RPMI7951 (cell line): ENCODE data around the gene ADAM12. TPM values are rescaled to one million over a fixed set of nuclear protein-coding genes. Genes with fewer than 3 reads are reported as not detected.
A peak's percentile ranks its signal among the peaks of the same experiment; 100 is the strongest.
"Not testable (repeated sequence)": the region's sequence is repeated elsewhere in the genome, so short reads cannot be mapped to it uniquely, and the experiment has no call there.

Experiments
- DNase-seq: peaks from one replicate; pipeline ENCODE4 v3.0.0-alpha.2; 2012; ENCODE audit warnings: low read depth
- total RNA-seq: library from RNA; depleted of rRNA; stranded (reverse); fragments of >200 nt; shearing (Covaris generic); gene quantifications from 2 replicates; pipeline ENCODE4 v1.2.3, GENCODE V29; 2014

ADAM12 gene
- total RNA-seq, 1 experiment from 2014 or later = 34.8 TPM

DNA sequence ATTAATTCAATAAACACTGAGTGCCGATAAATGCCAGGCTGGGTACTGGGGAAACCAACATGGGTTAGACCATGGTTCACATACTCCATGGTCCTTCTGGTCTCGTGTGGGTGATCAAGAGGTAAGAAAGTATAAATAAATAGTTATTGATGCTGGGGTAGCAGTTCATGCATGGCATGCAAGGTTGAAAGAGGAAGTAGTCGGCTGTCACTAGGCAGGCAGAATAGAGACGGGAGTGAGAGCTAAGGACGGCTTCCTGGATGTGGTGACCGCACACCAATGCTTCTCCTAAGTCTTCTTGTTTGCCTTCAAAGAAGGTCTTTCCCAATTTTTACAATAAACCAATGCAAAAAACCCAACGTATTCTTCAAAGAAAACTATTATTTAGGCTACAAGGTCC is 208.6 kb downstream of the ADAM12 start:
- no peak for DNase-seq

DNA sequence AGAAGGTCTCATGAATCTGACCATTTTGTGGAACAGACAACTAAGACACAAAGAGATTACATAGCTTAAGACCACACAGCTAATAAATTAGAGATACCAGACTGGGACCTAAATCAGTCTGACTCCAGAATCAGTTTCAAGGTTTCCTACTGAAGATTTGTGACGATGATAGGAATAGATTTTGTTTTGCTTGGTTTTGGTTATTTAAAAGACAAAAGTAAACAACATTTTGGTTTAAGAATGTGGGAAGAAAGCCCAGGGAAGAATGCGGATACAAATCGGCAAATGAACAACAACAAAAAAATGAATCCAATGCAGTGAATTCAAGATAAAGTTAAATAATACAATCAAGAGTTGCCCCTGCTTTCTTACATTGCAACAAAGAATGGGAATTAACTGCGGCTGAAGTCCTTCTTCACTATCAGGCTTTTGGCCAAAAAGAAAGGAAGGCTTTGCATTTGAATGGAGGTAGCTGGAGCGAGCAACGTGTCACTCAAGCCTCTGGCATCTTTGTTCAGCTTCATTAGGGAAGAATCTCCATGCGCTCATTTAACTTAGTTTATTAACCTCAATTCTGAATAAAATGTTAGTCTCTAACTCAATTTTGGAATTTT is 210.8 kb downstream of the ADAM12 start:
- no peak for DNase-seq

DNA sequence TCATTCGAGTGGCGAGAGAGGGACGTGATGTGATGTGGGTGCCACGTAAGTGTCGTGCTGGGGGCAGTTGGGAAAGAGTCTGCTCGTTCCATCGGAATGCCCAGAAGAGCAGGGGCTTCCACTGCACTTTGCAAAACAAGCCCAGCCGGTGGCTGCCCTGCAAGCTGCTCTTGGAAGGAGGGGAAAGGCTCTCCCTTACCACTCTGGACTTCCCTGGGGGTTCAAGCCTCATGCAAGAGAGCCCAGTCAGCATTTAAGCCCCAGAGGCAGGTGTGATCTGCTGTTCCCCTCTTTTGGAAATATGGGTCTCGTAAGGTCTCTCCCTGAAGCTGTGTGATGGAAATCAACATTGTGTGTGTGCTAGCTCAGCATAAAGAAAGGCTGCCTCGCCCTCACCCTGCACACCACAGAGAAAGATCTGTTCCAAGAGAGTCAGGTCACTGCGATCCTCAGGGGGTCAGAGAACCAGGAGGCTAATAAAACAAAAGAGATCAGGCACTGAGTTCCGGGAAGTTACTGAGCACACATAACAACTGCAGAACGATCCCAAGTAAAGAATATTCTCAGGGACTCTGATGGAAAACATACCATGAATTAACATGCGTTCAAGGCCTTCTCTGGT is 212.5 kb downstream of the ADAM12 start:
- no peak for DNase-seq

DNA sequence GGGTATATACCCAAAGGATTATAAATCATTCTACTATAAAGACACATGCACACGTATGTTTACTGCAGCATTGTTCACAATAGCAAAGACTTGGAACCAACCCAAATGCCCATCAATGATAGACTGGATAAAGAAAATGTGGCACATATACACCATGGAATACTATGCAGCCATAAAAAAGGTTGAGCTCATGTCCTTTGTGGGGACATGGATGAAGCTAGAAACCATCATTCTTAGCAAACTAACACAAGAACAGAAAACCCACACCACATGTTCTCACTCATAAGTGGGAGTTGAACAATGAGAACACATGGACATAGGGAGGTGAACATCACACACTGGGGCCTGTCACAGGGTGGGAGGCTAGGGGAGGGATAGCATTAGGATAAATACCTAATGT is 215.5 kb downstream of the ADAM12 start:
- not testable (repeated sequence) for DNase-seq

DNA sequence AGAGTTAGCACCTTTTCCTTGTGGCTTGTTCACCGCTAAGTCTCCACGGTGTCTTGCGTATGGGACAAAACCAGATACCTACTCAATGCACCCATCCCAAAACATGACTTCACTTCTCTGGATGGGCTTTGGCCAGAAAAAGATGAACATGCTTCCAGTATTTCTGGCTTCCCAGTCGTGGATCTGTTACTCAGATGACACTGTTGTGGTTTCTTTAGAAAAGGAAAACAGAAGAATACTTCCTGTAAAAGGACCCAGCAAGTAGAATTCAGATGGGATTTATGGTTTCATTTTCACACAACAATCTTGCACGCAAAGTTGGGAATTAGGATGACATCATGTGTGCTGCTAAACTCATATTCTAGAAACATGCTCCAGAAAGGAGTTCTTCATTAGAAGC is 216.7 kb downstream of the ADAM12 start:
- peak; percentile 91 for DNase-seq

DNA sequence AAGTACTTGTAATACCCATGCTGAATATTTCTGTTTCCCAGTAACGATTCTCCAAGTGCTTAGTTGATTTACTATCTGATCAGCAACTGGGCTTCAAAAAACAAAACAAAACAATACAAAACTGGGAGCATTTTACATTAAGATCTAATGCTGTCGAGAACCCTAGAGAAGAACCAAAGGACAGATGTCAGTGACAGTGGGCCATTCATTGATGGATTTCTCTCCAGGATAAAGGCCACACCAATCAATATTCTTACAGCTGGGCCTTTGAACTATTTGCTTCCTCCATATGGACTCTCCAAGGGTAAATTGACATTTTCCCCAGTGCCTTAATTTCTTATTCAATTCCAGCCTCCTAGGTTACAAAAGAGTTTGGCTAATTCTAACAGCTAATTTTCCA is 217.5 kb downstream of the ADAM12 start:
- DNase-seq = no peak

DNA sequence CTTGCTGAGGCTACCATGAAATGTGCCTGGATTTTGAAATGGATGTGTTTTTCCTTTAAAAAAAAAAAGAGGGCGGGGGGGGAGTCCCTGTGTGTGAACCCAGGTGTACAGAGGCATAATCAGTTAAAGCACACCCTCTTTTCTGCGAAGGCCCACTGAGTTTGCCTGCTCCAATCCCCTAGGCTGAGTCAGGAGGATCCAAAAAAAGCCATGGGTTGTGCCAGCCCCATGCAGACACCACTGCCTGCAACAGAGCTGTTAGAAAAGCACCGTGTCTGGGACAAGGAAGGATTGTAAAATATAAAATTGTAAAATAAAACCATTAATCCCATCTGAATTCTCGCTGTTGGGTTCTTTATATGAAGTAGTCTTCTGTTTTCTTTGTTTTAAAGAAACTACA is 217.9 kb downstream of the ADAM12 start:
- DNase-seq = peak; percentile 22

DNA sequence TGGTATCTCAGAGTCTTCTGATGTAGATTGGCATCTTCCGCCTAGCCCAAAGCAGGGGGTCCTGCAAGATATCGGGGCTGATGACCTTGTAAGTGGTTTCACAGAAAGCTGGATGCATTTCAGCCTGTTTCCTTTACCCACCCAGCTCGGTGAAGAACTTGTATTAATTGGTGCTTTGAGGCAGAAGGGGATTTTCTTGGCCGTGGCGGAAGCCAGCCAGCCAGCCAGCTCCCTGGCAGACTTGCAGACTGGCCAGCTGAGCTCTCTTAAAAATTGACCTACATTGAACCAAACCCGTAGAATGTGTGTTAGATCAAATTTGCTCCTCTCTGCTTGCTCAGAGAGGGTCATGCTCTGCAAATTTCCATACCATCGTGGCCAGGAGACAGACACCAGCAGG is 218.4 kb downstream of the ADAM12 start:
- peak; percentile 45 for DNase-seq

DNA sequence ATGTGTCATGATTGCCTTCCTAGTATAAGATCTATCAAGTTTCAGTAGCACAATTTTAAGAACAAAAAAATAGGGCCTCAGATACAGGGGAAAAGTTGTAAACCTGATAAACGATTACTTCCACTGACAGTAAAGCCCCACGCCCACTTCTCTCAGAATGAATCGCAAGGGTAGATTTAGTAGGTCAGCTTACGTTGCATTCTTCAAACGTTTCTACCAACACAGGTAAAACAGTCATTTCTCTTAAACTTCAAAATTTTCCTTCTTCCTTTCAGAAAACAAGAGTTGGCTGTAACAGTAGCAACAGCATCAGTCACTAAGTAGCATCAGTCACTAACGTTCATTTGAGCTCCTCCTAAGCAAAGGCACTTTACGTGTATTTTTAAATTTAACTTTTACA is 221.5 kb downstream of the ADAM12 start:
- no peak for DNase-seq

DNA sequence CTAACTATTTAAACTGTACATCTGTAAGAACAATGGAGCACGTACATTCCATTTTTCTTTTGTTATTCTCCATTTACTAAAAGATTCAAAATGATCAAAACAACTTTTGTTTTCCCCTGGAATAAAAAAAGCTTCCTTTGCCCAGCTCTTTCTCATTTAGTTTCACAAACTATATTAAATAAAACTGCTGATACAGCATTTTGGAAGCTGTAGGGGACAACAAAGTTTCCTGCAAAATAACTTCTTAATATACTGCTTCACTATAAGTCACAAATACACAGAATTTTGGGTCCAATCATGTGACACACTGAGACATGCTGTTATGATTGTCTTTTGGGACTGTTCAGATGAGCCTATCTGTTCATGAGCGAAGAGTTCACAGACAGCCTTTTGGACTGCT is 222.4 kb downstream of the ADAM12 start:
- no peak for DNase-seq

DNA sequence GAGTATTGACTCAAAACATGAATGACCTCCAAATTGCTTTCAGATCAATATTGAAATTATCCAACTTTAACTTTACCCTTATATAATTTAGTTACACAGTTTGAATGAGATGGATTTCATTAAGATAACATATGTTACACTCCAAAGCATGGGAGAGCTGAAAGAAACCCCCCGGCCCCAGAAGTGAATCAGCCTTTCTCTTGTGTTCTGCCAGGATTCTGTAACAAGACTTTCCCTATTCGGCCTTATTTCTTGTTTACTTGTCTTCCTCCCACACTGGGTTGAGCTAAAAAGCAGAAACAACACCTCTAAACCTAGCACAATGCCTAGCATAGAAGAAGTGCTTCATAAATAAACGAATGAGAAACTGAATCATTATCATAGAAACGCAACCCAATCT is 224.8 kb downstream of the ADAM12 start:
- no peak for DNase-seq

DNA sequence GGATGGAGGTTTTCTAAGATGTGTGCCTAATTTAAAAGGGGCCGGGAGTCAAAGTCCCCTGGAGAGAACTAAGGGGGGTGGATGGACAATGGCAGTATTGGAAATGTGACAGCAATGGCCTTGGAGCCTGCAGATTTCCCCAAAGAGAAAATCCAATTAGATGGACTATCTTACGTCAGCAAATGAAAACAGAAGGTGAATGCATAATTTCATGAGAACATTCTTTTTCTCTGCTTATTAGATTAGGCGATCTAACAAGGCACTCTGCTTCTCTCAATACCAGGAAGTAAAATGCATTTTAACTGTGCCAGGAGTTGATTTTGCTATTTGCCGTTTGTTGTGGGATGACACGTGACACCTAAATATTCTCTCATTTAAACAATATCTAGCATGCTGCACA is 226.6 kb downstream of the ADAM12 start:
- DNase-seq = no peak

DNA sequence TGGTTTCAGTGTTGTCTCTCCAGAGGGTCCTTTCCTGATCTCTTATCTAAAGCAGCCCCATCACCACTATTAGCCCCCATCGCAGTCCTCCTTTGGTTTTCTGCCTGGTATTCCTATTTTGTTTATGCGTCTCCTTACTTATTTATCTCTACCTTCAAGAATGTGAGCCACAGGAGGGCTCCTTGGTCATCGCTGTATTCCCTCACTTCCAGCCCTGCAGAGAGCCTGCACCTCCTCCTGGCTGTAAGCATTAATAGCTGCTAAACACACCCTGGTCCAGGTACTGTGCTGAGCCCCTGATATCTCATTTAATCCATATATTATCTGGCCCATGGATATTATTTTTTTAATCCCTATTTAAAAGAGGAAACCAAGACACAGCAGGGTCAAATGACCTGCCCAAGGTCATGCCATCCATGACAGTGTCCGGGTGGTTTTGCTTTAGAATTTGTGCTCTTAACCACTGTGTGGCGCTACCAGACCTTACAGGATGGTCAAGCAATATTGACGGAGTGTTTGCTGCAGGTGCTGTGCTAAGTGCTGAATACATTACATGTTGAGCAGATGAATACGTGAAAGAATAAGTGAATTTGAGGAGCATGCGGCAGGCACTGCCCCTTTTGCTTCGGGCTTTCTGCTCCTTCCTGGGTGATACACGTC is 227.2 kb downstream of the ADAM12 start:
- peak; percentile 50 for DNase-seq

DNA sequence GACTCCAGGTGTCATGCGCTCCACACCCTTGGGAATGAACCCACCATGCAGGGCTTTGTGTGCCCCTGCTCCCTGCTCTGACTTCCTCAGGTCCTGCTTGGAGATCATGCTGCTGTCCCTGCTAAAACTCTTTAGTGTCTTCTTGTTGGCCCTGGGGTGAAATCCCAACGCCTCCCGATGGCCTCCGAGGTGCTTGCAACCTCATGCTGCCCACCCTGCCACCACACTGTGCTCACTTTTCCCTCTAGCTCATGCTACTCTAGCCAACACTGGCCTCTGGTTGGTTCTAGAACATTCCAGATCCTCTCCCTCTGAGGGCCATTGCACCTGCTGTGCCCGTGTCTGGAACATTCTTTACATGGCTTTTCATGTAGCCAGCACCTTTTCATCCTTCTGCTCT is 227.7 kb downstream of the ADAM12 start:
- DNase-seq = no peak

DNA sequence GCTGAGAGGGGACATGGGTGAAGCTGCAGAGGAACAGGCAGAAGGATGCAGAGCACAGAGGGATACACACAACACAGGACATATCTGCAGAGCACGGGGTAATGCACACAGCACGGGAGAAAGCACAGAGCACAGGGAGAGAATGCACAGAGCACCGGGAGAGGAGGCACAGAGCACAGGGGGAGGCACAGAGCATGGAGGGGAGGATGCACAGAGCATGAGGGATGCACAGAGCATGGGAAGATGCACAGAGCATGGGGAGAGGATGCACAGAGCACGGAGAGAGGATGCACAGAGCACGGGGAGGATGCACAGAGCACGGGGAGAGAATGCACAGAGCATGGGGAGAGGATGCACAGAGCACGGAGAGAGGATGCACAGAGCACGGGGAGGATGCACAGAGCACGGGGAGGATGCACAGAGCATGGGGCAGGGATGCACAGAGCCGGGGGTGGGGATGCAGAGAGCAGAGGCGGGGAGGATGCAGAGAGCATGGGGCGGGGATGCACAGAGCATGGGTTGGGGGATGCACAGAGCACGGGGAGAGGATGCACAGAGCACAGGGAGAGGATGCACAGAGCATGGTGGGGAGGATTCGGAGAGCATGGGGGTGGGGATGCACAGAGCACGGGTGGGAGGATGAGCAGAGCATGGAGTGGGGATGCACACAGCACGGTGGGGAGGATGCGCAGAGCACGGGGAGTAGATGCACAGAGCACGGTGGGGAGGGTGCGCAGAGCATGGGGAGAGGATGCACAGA is 230.0 kb downstream of the ADAM12 start:
- DNase-seq = no peak

DNA sequence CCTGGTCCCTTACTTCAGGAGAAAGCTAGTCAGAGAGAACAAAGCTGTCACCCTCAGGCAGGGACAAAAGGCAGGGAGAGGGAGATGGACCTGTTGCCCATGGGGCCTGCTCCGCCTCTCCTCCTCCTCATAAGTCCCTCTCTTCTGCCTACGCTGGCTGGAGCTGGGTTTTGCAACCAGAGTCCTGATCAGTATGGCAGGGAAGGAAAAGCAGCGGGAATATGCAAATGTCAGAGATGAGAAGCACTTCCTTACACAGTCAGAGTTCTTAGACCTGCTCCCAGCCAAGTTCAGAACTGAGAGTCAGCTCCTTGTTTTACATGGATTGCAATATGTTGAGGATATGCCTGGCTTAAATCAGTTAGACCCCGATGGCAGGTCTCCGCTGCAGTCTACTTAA is 231.1 kb downstream of the ADAM12 start:
- DNase-seq = no peak

DNA sequence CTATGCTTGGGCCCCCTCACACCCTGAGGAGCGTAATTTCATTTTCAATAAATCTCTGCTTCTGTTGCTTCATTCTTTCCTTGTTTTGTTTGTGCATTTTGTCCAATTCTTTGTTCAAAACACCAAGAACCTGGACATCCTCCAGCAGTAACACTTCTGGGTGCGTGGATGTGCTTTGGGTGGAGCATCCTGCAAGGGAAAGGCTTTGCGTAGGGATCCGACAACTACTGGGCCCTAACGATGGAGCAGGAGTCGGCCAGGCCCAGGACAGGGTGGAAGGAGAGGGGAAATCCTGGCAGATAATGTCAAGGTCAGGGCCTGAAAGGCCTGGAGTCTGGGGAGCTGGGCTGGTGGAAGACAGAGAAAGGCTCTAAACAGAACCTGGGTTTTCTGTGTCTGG is 231.8 kb downstream of the ADAM12 start:
- DNase-seq = no peak

DNA sequence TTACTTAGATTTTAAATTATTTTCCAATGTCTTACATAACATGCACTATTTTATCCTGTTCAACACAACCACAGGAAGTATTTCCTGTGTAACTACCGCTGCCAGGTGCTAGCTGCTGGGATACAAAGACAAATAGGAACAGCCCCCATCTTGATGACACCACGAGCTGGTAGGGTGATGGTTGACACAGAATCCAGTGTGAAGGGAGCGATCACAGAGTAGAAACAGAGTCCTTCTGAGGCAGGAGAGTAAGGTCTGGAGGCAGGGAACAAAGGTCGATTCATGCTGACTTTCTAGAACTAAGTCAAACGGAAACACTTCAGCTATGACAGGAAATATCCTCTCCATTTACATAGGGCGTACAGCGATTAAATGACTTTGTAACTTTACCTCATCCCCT is 232.3 kb downstream of the ADAM12 start:
- DNase-seq = no peak

DNA sequence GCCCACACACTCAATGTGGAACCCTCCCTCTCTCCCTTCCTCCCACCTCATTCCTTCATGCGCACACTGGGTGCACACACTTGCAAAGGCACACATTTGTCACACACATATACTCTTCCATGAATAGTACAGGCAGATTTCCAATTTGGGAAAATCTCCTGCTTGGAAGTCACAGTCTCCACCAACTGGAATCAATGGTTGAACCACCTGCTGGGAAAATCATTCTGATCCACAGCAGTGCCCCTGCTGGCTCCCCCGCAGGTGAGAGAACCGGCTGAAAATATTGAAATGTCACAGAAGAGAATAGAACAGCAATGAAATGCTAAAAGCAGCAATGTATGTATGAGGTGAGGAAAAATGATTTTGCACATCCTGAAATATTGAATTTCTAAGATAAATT is 232.7 kb downstream of the ADAM12 start:
- no peak for DNase-seq

DNA sequence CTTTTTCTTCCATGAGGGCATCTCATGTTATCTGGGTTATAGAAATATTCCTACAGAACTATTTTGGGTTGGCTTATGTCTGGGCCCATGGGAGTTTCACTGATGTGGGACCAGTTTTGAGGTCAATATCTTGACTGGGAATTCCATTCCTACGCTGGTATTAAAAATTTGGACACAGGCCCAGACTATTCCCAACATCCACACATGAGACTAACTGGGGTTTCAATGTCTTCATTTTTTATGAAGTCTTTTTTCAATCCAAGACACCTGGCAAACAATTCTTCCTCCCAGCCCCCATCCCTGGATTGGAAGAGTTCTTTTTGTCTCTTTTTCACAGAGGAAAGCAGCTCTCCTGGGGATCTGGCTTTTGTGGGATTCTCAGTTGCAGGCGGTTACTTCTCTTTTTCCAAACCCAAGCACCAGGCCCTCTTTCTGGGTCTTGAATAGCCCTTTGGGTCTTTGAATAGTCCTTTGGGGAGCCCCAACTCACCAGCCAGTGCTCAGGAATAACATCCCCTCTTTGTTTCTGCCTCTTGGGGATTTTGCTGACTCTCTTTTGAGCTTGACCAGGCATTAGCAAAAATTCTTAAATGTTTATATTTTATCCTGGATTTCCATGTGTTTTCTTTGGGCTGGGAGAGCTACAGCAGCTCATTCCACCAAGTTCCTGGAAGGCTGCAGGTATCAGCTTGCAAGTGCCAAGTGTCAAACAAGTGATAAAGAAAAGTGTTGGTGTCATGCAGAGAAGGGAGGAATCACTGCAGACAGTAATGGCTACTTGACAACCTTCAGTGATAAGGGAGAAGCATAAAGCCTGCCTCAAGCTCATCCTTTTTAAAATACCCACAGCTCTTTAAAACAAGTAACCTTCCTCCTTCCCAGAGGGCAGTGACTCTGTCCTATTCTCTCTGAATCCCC is 234.3 kb downstream of the ADAM12 start:
- DNase-seq = no peak

DNA sequence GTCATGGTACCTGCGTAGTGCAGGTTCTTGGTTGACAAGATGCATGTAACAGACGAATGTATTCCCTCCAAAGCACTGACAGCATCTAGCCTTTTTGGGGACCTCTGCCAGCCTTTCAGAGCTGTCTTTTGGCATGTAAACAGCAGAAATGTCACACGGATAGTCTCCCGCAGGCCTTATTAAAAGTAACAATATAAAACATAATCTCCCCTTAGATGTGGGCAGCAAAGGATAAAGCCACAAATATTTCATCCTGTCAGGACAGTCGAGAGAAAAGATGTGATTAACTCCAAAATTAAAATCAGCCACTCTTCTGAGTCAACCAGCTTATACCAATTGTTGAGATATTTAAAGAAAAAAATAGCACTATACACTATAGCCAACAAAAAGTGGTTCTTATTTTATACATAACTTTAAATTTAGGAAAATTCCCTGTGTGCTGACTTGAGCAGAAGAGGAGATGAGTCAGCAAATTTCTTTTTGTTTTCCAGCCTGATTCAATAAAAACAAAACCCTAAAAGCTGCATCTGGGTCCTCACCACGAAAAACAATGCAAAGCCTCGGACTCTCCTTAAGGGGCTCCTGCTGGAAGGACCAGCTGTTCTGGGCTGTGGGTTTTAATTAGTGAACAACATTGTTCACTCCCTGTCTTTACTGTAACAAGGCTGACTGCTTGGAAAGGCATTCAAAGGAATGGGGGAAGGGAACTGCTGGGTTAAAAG is 240.2 kb downstream of the ADAM12 start:
- peak; percentile 87 for DNase-seq
